H4 (cell line): Measurements from ENCODE around the gene UBL4A. TPM values are rescaled to one million over a fixed set of nuclear protein-coding genes. Genes with fewer than 3 reads are reported as not detected.
A peak's percentile ranks its signal among the peaks of the same experiment; 100 is the strongest.

ENCODE experiments used
- DNase-seq: peaks from one replicate; pipeline ENCODE4 v3.0.0-alpha.2; 2015; ENCODE audit warnings: low spot score
- total RNA-seq: library from RNA; depleted of rRNA; stranded (reverse); fragments of >200 nt; shearing (Covaris generic); gene quantifications from 2 replicates; pipeline ENCODE4 v1.2.3, GENCODE V29; 2014

UBL4A gene
- total RNA-seq, 1 experiment from 2014 or later: 55.5 TPM

GRCh38 chrX:154482786-154483185 is 3.6 kb downstream of the UBL4A start:
- no peak for DNase-seq

- no peak for DNase-seq
Measured at GRCh38 chrX:154481911-154482601, 4.4 kb downstream of the UBL4A start.

GRCh38 chrX:154481195-154481594 is 5.2 kb downstream of the UBL4A start:
- DNase-seq: no peak

- DNase-seq: peak; percentile 82
Measured at GRCh38 chrX:154478728-154479622, 7.4 kb downstream of the UBL4A start, which contains the start of gene LAGE3. Gene LAGE3, minus strand, starts transcription at chrX:154479281. Its CDS starts 366 bp downstream, at chrX:154478915.

GRCh38 chrX:154477891-154478477 is 8.4 kb downstream of the UBL4A start:
- no peak for DNase-seq

- DNase-seq: no peak
Measured at GRCh38 chrX:154476821-154477220, 9.6 kb downstream of the UBL4A start.

- DNase-seq: no peak
Measured at GRCh38 chrX:154473683-154474082, 12.7 kb downstream of the UBL4A start.

- DNase-seq: no peak
Measured at GRCh38 chrX:154472685-154473632, 13.5 kb downstream of the UBL4A start.

- no peak for DNase-seq
Measured at GRCh38 chrX:154471839-154472684, 14.4 kb downstream of the UBL4A start.

GRCh38 chrX:154470914-154471568 is 15.4 kb downstream of the UBL4A start:
- no peak for DNase-seq

GRCh38 chrX:154470434-154470833 is 16.0 kb downstream of the UBL4A start:
- no peak for DNase-seq

- DNase-seq: no peak
Measured at GRCh38 chrX:154469880-154470279, 16.5 kb downstream of the UBL4A start.

GRCh38 chrX:154469114-154469513 is 17.3 kb downstream of the UBL4A start:
- DNase-seq: no peak

- no peak for DNase-seq
Measured at GRCh38 chrX:154468217-154468616, 18.2 kb downstream of the UBL4A start.

GRCh38 chrX:154467556-154467955 is 18.9 kb downstream of the UBL4A start:
- no peak for DNase-seq

GRCh38 chrX:154466907-154467306 is 19.5 kb downstream of the UBL4A start:
- DNase-seq: no peak

GRCh38 chrX:154466036-154466435 is 20.4 kb downstream of the UBL4A start:
- DNase-seq: no peak

- DNase-seq: no peak
Measured at GRCh38 chrX:154465601-154466000, 20.8 kb downstream of the UBL4A start.

GRCh38 chrX:154464806-154465365 is 21.5 kb downstream of the UBL4A start:
- DNase-seq: no peak
